HG03439 (cell line): ENCODE data around the gene GLI1.
"Not testable (repeated sequence)": the region's sequence is repeated elsewhere in the genome, so short reads cannot be mapped to it uniquely, and the experiment has no call there.

ENCODE experiments used
- ATAC-seq: cut with Tn5 transposase; IDR thresholded peaks from one replicate; pipeline ENCODE4 v1.9.1; 2021; ENCODE audit warnings: mild to moderate bottlenecking, moderate library complexity; ENCODE audit not compliant: unreplicated experiment

Gene GLI1

GRCh38 chr12:57496822-57497221, 37.2 kb downstream of the GLI1 start:
- ATAC-seq: no peak

DNA sequence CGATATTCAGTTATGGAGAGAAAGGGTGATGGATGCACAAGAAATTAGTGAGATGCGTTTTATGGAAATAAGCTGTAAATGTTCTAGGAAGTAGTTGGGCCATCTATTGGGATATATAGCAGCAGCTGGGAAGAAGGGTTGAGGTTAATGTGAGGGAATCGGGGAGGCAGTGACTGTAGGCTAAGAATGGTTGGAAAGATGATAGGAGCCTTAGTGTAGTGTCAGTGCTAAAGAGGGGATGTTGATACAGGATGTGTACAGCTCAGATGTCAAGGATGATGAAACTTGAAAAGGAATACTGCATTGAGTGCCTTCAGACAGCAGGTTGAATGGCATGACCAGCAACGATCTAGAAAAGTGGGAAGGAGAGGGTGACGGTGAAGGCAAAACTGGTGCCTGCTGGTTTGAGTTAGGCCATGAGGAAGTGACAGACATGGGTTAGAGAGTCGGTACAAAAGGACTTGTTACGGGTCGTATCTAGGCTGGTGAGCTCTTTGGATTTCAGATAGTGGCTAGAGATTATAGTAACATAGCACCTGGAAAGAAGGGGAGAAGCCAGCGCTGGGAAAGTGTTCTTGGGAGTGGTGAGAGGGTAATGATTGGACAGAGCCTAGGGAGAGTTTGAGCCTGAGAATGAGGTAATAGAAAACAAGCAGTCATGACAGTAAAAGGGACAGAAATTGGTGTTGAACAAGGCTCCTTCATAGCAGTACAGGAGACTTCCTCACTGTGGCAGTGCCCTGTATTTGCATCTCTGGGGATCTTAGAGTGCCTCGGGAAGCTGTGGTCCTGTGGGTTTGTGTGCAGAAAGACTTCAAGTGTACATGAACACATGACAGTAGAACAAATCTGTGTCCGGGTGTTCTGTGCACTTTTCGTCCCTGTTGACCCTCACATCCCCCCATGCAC, 37.9 kb downstream of the GLI1 start:
- ATAC-seq: no peak

DNA sequence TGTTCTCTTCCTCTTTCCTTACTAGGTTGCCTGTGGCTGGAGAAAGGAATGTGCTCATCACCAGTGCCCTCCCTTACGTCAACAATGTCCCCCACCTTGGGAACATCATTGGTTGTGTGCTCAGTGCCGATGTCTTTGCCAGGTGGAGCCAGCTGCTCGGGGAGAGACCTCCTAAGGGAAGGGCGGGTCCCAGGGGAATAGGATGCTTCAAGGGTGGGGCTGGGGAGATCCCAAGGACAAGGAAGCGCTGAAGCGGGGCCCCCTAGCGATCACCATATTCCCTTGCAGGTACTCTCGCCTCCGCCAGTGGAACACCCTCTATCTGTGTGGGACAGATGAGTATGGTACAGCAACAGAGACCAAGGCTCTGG, 38.5 kb downstream of the GLI1 start:
- ATAC-seq: no peak

DNA sequence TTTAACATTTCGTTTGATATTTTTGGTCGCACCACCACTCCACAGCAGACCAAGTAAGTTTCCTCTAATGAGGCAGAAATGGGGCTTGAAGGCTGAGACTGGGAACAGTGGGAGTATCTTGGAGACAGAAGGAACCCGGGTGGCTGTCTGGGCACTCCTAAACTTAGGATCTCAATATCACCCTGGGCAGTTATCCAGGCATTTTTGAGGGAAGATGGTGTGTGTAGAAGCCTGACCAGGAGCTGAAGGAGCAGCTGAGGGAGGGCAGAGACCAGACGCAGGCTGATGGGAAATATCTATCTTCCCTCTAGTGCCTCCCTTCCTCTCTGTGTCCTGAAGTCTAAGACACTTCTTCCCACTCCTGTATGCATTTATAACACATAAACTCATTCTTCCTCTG, 39.0 kb downstream of the GLI1 start:
- no peak for ATAC-seq

DNA sequence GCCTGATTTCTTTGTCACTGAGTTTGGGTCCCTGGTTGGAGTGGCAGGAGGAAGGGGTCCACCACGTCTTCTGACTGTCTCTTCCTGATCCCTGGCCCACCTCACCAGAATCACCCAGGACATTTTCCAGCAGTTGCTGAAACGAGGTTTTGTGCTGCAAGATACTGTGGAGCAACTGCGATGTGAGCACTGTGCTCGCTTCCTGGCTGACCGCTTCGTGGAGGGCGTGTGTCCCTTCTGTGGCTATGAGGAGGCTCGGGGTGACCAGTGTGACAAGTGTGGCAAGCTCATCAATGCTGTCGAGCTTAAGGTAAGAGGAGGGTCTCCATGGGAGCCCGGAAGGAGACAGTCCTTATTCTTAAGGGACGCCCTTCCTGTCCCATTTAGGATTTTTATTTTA, 40.6 kb downstream of the GLI1 start:
- ATAC-seq: no peak

GRCh38 chr12:57502311-57502969, 42.9 kb downstream of the GLI1 start:
- not testable (repeated sequence) for ATAC-seq

- not testable (repeated sequence) for ATAC-seq
Observed at GRCh38 chr12:57506541-57506940, 47.0 kb downstream of the GLI1 start.

- not testable (repeated sequence) for ATAC-seq
Observed at GRCh38 chr12:57507796-57508195, 48.2 kb downstream of the GLI1 start.

DNA sequence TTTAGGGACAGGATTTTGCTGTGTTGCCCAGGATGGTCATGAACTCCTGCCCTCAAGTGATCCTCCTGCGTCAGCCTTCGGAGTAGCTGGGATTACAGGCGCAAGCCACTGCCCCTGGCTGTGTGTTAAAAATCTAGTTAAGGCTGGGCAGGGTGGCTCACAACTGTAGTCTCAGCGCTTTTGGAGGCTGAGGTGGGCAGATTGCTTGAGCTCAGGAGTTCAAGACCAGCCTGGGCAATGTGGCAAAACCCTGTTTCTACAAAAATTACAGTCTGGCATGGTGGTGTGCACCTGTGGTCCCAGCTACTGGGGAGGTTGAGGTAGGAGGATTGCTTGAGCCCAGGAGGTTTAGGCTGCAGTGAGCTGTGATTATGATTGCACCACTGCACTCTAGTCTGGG, 51.6 kb downstream of the GLI1 start:
- ATAC-seq: no peak

DNA sequence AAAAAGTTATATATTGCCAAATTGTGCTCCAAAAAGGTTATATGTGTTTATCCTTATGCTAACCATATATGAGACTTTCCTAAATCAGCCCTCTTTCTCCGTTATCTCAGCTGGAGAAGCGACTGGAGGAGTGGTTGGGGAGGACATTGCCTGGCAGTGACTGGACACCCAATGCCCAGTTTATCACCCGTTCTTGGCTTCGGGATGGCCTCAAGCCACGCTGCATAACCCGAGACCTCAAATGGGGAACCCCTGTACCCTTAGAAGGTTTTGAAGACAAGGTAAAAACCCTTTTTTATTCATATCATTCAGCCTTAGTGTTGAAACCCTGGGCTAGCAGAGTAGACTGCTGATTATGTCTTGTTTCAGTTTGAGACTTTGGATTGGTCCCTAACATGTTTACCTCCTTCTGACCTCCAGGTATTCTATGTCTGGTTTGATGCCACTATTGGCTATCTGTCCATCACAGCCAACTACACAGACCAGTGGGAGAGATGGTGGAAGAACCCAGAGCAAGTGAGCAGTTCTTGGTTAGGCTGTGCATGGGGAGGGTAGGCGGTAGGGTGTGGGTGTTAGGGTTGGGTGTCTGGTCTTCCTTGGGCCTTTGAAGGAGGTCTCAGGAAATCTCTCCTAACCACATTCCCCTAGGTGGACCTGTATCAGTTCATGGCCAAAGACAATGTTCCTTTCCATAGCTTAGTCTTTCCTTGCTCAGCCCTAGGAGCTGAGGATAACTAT, 52.2 kb downstream of the GLI1 start:
- no peak for ATAC-seq

DNA sequence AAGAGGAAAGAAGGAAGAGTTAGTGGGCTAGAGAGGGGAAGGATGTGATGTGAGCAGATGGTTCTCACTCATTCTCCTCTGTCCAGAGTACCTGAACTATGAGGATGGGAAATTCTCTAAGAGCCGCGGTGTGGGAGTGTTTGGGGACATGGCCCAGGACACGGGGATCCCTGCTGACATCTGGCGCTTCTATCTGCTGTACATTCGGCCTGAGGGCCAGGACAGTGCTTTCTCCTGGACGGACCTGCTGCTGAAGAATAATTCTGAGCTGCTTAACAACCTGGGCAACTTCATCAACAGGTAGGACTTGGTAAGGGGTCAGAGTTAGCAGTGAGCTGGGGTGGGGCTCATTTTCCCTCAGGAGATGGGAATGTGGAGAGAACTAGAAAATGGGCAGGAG, 53.1 kb downstream of the GLI1 start:
- ATAC-seq: no peak

DNA sequence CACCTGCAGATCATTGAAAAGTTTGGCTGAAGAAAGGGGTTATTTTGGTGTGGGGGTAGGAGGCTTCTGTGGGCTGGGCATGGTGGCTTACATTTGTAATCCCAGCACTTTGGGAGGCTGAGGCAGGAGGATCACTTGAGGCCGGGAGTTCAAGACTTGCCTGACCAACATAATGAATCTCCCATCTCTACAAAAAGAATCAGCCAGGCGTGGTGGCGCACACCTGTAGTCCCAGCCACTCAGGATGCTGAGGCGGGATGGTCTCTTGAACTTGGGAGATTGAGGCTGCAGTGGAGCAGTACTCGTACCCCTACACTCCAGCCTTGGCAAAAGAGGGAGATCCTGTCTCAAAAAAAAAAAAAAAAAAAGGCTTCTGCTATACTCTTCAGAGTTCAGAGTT, 53.7 kb downstream of the GLI1 start:
- no peak for ATAC-seq

- not testable (repeated sequence) for ATAC-seq
Observed at GRCh38 chr12:57513677-57514076, 54.1 kb downstream of the GLI1 start.

GRCh38 chr12:57514246-57514645, 54.7 kb downstream of the GLI1 start:
- not testable (repeated sequence) for ATAC-seq

DNA sequence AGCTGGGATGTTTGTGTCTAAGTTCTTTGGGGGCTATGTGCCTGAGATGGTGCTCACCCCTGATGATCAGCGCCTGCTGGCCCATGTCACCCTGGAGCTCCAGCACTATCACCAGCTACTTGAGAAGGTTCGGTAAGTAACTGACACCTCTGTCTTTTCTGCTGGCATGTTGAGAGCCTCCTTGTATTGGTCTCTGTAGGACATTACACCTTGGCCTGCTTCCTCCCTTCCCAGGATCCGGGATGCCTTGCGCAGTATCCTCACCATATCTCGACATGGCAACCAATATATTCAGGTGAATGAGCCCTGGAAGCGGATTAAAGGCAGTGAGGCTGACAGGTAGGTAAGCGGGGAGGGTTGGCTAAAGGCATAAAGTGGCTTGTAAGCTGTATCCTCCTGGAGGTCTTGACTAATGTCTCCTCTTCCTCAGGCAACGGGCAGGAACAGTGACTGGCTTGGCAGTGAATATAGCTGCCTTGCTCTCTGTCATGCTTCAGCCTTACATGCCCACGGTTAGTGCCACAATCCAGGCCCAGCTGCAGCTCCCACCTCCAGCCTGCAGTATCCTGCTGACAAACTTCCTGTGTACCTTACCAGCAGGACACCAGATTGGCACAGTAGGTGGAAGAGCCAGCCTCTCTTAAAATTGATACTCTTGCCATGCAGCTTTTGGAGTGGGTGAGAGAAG, 55.3 kb downstream of the GLI1 start:
- no peak for ATAC-seq

- no peak for ATAC-seq
Observed at GRCh38 chr12:57515408-57515933, 55.9 kb downstream of the GLI1 start.

DNA sequence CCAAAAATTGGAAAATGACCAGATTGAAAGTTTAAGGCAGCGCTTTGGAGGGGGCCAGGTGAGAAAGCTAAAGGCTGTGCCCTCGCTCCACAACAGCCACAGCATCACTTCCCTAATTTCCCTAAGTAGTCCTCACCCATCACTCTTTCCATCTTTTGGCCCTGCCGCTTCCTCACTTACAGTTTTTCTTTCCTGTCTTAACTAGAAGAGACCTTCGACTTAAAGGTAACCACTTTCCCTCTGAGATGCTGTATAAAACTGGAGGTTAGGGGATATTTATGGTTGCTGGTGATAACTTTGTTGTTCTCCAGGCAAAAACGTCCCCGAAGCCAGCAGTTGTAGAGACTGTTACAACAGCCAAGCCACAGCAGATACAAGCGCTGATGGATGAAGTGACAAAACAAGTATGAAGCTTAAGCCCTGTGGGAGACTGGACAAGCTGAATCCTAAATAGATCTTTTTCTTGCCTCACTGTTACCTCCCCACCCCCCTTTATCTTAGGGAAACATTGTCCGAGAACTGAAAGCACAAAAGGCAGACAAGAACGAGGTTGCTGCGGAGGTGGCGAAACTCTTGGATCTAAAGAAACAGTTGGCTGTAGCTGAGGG, 56.5 kb downstream of the GLI1 start:
- no peak for ATAC-seq

- no peak for ATAC-seq
Observed at GRCh38 chr12:57516617-57517153, 57.1 kb downstream of the GLI1 start.

DNA sequence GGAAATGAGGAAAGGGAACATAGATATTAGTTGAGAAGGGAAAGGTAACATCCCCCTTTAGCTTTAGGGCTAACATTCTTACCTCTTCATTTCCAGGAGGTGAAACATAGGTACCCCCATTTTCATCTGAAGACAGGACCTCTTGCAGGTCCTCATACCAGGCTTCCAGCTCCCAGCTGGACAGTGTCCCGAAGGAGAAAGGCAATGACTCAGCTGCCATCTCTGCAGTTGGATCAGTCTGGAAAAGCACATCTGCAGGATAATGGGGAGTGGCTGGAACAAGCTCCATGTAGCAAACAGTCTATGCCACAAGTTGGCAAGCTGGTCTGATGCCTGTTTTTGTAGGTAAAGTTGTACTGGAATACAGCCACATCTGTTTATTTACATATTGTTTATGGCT, 57.6 kb downstream of the GLI1 start:
- no peak for ATAC-seq

GRCh38 chr12:57517718-57518117, 58.1 kb downstream of the GLI1 start:
- not testable (repeated sequence) for ATAC-seq
